Activated CD4-positive, alpha-beta T cell treated with anti-CD3 and anti-CD28 coated beads, Interleukin-2, amount 50 U/mL, for 16 hours (primary cell): ENCODE results near the gene PCAT7.
"Not testable (repeated sequence)": the region's sequence is repeated elsewhere in the genome, so short reads cannot be mapped to it uniquely, and the experiment has no call there.

ENCODE experiments used
- DNase-seq: peaks from one replicate; pipeline ENCODE4 v3.0.0-alpha.2; 2020

PCAT7 gene

GRCh38 chr9:94554439-94555331, at the start of gene PCAT7:
Gene PCAT7 (plus strand): TSS chr9:94555083.
- DNase-seq: peak; percentile 64

- not testable (repeated sequence) for DNase-seq
Measured at GRCh38 chr9:94506370-94506769, 48.5 kb upstream of the PCAT7 start.

- no peak for DNase-seq
Measured at GRCh38 chr9:94507531-94508258, 47.2 kb upstream of the PCAT7 start.

- DNase-seq: no peak
Measured at GRCh38 chr9:94511134-94511954, 43.5 kb upstream of the PCAT7 start.

- DNase-seq: no peak
Measured at GRCh38 chr9:94511955-94512265, 43.0 kb upstream of the PCAT7 start.

GRCh38 chr9:94514722-94515121, 40.2 kb upstream of the PCAT7 start:
- DNase-seq: no peak

GRCh38 chr9:94517254-94517653, 37.6 kb upstream of the PCAT7 start:
- DNase-seq: no peak

GRCh38 chr9:94525396-94526035, 29.4 kb upstream of the PCAT7 start:
- no peak for DNase-seq

GRCh38 chr9:94526271-94526670, 28.6 kb upstream of the PCAT7 start:
- no peak for DNase-seq

GRCh38 chr9:94526951-94527350, 27.9 kb upstream of the PCAT7 start:
- DNase-seq: no peak

- DNase-seq: no peak
Measured at GRCh38 chr9:94528886-94529285, 26.0 kb upstream of the PCAT7 start.

GRCh38 chr9:94533155-94533554, 21.7 kb upstream of the PCAT7 start:
- DNase-seq: no peak

GRCh38 chr9:94533601-94534000, 21.3 kb upstream of the PCAT7 start:
- DNase-seq: no peak

- DNase-seq: no peak
Measured at GRCh38 chr9:94534901-94535300, 20.0 kb upstream of the PCAT7 start.

- DNase-seq: no peak
Measured at GRCh38 chr9:94538908-94539307, 16.0 kb upstream of the PCAT7 start.

GRCh38 chr9:94544335-94544734, 10.5 kb upstream of the PCAT7 start:
- not testable (repeated sequence) for DNase-seq

GRCh38 chr9:94545940-94546339, 8.9 kb upstream of the PCAT7 start:
- no peak for DNase-seq

- no peak for DNase-seq
Measured at GRCh38 chr9:94553029-94553938, 1.6 kb upstream of the PCAT7 start.

- no peak for DNase-seq
Measured at GRCh38 chr9:94554078-94554438, 825 bp upstream of the PCAT7 start.

GRCh38 chr9:94557376-94557775, 2.5 kb downstream of the PCAT7 start:
- DNase-seq: no peak

GRCh38 chr9:94560237-94560636, 5.4 kb downstream of the PCAT7 start:
- DNase-seq: no peak

GRCh38 chr9:94563548-94563947, 8.7 kb downstream of the PCAT7 start:
- DNase-seq: no peak
